Parathyroid adenoma (tissue), 2 donors: ENCODE data around the gene CFAP77.

Experiments
- H2AFZ ChIP-seq: fragments of 300-600 bp; sonication (generic); one replicate; pipeline ENCODE4 v1.7.0; 2017; ENCODE audit warnings: antibody characterized with exemption, mild to moderate bottlenecking
- H3K27ac ChIP-seq: fragments of 300-600 bp; sonication (generic); one replicate; pipeline ENCODE4 v1.7.0; 2017
- H3K27me3 ChIP-seq: fragments of 300-600 bp; sonication (generic); one replicate; pipeline ENCODE4 v1.7.0; 2017; ENCODE audit warnings: low read length; ENCODE audit not compliant: control insufficient read depth, insufficient read depth
- H3K36me3 ChIP-seq: fragments of 300-600 bp; sonication (generic); one replicate; pipeline ENCODE4 v1.7.0; 2017; ENCODE audit warnings: low read length; ENCODE audit not compliant: control insufficient read depth, insufficient read depth
- H3K4me1 ChIP-seq: fragments of 300-600 bp; sonication (generic); one replicate; pipeline ENCODE4 v1.7.0; 2017; ENCODE audit warnings: control low read depth
- H3K4me2 ChIP-seq: fragments of 300-600 bp; sonication (generic); one replicate; pipeline ENCODE4 v1.7.0; 2017; ENCODE audit warnings: low read length
- H3K4me3 ChIP-seq: fragments of 300-600 bp; sonication (generic); one replicate; pipeline ENCODE4 v1.7.0; 2017; ENCODE audit warnings: low read depth, low read length
- H3K79me2 ChIP-seq: fragments of 300-600 bp; sonication (generic); one replicate; pipeline ENCODE4 v1.7.0; 2017; ENCODE audit warnings: control low read depth
- H3K9ac ChIP-seq: fragments of 300-600 bp; sonication (generic); one replicate; pipeline ENCODE4 v1.7.0; 2017; ENCODE audit warnings: mild to moderate bottlenecking
- H3K9me3 ChIP-seq: fragments of 300-600 bp; sonication (generic); one replicate; pipeline ENCODE4 v1.7.0; 2017; ENCODE audit warnings: low read length; ENCODE audit not compliant: control insufficient read depth
- TF ChIP-seq, protein P1 (sequence below): fragments of 300-600 bp; sonication (generic); IDR thresholded peaks from one replicate; pipeline ENCODE4 v1.7.0; 2017; ENCODE audit warnings: antibody characterized with exemption, mild to moderate bottlenecking
- donor health status: primary hyperparathyroidism.

Gene CFAP77

DNA sequence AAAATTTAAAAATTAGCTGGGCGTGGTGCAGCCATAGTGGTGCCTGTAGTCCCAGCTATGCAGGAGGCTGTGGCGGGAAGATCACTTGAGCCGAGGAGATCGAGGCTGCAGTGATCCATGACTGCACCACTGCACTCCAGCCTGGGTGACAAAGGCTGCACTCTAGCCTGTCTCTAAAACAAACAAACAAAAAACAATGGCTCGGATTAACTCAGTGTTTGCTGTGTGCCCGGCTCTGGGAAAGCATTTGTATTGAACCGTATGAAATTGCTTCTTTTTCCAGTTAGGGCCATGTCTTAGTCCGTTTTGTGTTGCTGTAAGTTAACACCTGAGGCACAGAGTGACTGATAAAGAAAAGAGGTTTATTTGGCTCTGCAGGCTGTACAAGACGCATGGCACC is 62.6 kb downstream of the CFAP77 start:
- H3K27me3 ChIP-seq, result no peaks in the 10 kb centered on the region
- H3K9me3 ChIP-seq, result no peaks in the 10 kb centered on the region

DNA sequence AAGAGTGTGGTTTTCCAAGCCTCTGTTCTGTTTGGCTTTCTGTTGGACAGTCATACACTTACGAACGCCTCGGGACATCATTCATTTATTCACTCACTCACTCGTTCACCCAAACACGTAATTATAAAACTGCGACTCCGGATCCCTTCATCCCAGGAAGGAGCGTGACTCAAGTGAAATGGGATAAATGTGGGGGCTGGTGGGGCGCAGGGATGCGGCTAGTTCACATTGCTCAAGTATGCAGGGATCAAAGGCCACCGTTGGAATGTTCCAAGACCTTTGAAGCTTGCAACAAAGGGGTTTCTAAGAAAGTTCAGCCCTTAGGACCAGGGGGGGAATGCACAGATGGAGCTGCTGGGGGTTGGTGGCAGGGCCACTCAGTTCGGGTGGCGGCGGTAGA is 64.2 kb downstream of the CFAP77 start:
- H3K27me3 ChIP-seq, result no peaks in the 10 kb centered on the region
- H3K9ac ChIP-seq, result no peak overlapping the region
- no peaks in the 10 kb centered on the region for H3K36me3 ChIP-seq
- no peaks in the 10 kb centered on the region for H3K79me2 ChIP-seq
- TF ChIP-seq, protein P1, sequence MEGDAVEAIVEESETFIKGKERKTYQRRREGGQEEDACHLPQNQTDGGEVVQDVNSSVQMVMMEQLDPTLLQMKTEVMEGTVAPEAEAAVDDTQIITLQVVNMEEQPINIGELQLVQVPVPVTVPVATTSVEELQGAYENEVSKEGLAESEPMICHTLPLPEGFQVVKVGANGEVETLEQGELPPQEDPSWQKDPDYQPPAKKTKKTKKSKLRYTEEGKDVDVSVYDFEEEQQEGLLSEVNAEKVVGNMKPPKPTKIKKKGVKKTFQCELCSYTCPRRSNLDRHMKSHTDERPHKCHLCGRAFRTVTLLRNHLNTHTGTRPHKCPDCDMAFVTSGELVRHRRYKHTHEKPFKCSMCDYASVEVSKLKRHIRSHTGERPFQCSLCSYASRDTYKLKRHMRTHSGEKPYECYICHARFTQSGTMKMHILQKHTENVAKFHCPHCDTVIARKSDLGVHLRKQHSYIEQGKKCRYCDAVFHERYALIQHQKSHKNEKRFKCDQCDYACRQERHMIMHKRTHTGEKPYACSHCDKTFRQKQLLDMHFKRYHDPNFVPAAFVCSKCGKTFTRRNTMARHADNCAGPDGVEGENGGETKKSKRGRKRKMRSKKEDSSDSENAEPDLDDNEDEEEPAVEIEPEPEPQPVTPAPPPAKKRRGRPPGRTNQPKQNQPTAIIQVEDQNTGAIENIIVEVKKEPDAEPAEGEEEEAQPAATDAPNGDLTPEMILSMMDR, result no peak
- no peak overlapping the region for H3K4me2 ChIP-seq
- H3K27ac ChIP-seq, result no peak overlapping the region
- no peak overlapping the region for H3K4me3 ChIP-seq
- no peak overlapping the region for H2AFZ ChIP-seq
- no peaks in the 10 kb centered on the region for H3K4me1 ChIP-seq
- no peaks in the 10 kb centered on the region for H3K9me3 ChIP-seq

More for the DNA sequence above, 62.6 kb downstream of the CFAP77 start:
- Histone ChIP-seq H3K4me1 (no peaks in the 10 kb centered on the region), H3K9ac (no peak overlapping the region), H3K27ac (no peak overlapping the region), H3K79me2 (no peaks in the 10 kb centered on the region), H3K36me3 (no peaks in the 10 kb centered on the region), H2AFZ (no peak overlapping the region), H3K4me3 (no peak overlapping the region), H3K4me2 (no peak overlapping the region)
- TF ChIP-seq, protein P1, result no peak

DNA sequence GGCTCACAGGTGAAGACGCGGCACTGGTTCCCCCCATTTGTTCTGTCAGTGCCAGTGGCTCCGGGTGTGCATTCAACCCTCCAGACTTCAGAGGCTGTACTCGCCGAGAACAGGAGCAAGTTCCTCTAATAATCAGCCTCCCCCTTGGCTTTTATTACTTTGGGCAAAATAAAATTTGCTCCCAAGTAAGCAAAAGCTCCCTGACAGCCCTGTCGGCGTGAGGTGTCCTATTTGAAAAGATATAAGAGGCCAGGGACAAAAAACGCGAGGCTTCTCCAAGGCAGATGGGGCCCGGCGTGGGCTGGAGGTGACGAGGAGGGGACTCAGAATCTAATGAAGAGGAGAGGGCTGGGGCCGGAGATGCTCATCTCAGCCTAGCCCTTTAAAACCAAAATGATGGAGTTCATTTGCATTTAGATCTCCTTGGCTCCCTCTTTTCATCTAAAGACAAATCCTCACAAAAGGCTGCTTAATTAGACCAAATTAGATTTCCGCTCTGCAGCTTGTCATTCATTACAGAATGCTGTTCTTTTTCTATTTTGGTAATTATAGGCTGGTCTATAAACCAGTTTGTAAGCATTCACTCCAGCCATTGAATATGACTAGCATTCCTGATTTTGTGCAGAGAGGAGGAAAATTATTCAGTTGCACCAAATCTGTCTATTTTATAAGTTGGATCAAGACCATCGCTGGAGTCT is 68.5 kb downstream of the CFAP77 start:
- Histone ChIP-seq H3K4me3 (no peak overlapping the region), H2AFZ (no peak overlapping the region), H3K4me1 (no peaks in the 10 kb centered on the region), H3K9ac (no peak overlapping the region), H3K9me3 (no peaks in the 10 kb centered on the region), H3K27me3 (no peaks in the 10 kb centered on the region), H3K4me2 (no peak overlapping the region), H3K36me3 (no peaks in the 10 kb centered on the region), H3K27ac (no peak overlapping the region), H3K79me2 (no peaks in the 10 kb centered on the region)
- TF ChIP-seq, protein P1, result no peak

DNA sequence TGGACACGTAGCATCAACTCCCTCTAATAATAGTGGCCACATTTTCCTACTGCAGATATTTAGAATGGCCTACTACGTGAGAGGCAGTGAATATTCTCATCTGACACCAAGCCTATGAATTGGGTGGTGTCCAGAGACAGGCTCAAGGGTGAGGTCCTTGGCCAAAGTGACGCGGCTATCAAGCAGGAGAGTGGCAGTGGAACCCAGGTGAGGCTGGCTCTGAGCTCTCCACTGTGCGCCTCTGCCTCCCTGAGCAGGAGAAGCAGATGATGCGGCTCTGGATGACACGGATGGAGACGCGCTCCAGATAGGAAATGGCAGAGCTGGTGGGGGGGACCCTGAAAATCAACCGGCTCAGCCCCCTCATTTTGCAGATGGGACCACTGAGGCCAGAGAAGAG is 69.7 kb downstream of the CFAP77 start:
- no peak overlapping the region for H3K4me2 ChIP-seq
- H3K9me3 ChIP-seq, result no peaks in the 10 kb centered on the region
- H3K4me3 ChIP-seq, result no peak overlapping the region
- H3K4me1 ChIP-seq, result no peaks in the 10 kb centered on the region
- TF ChIP-seq, protein P1, result no peak
- no peak overlapping the region for H3K9ac ChIP-seq
- H2AFZ ChIP-seq, result no peak overlapping the region
- no peaks in the 10 kb centered on the region for H3K79me2 ChIP-seq
- no peak overlapping the region for H3K27ac ChIP-seq
- H3K27me3 ChIP-seq, result no peaks in the 10 kb centered on the region
- H3K36me3 ChIP-seq, result no peaks in the 10 kb centered on the region
